Measurements from ENCODE around the gene GPR26.

The GPR26 gene

GRCh38 chr10:123643315-123643714 is 22.8 kb upstream of the GPR26 start:
- no peak overlapping the region for H3K4me3 ChIP-seq (ENCODE audit: low read depth, low read length)
- DNase-seq (ENCODE audit: low read depth) = no peak

GRCh38 chr10:123645016-123645415 is 21.1 kb upstream of the GPR26 start:
- DNase-seq (ENCODE audit: low read depth) = no peak
- no peak overlapping the region for H3K4me3 ChIP-seq (ENCODE audit: low read depth, low read length)

GRCh38 chr10:123645615-123646014 is 20.5 kb upstream of the GPR26 start:
- DNase-seq (ENCODE audit: low read depth) = no peak
- no peak overlapping the region for H3K4me3 ChIP-seq (ENCODE audit: low read depth, low read length)

- no peak overlapping the region for H3K4me3 ChIP-seq (ENCODE audit: low read depth, low read length)
- DNase-seq (ENCODE audit: low read depth) = no peak
Observed at GRCh38 chr10:123648595-123648994, 17.6 kb upstream of the GPR26 start.

- no peak for DNase-seq (ENCODE audit: low read depth)
- H3K4me3 ChIP-seq (ENCODE audit: low read depth, low read length) = no peak overlapping the region
Observed at GRCh38 chr10:123649676-123650075, 16.5 kb upstream of the GPR26 start.

GRCh38 chr10:123651421-123652047 is 14.6 kb upstream of the GPR26 start:
- no peak overlapping the region for H3K4me3 ChIP-seq (ENCODE audit: low read depth, low read length)
- DNase-seq (ENCODE audit: low read depth) = no peak

GRCh38 chr10:123655751-123656150 is 10.4 kb upstream of the GPR26 start:
- no peak overlapping the region for H3K4me3 ChIP-seq (ENCODE audit: low read depth, low read length)
- DNase-seq (ENCODE audit: low read depth) = no peak

- no peak overlapping the region for H3K4me3 ChIP-seq (ENCODE audit: low read depth, low read length)
- DNase-seq (ENCODE audit: low read depth) = no peak
Observed at GRCh38 chr10:123663522-123663921, 2.6 kb upstream of the GPR26 start.

GRCh38 chr10:123665491-123666286 is 466 bp upstream of the GPR26 start:
- no peak overlapping the region for H3K4me3 ChIP-seq (ENCODE audit: low read depth, low read length)
- DNase-seq (ENCODE audit: low read depth) = no peak

- no peak for DNase-seq (ENCODE audit: low read depth)
- no peak overlapping the region for H3K4me3 ChIP-seq (ENCODE audit: low read depth, low read length)
Observed at GRCh38 chr10:123669886-123670285, 3.7 kb downstream of the GPR26 start.

GRCh38 chr10:123673198-123673597 is 7.0 kb downstream of the GPR26 start:
- DNase-seq (ENCODE audit: low read depth) = no peak

GRCh38 chr10:123674741-123675140 is 8.6 kb downstream of the GPR26 start:
- H3K4me3 ChIP-seq (ENCODE audit: low read depth, low read length) = no peak overlapping the region
- no peak for DNase-seq (ENCODE audit: low read depth)

More at GRCh38 chr10:123673198-123673597, 7.0 kb downstream of the GPR26 start:
- H3K4me3 ChIP-seq (ENCODE audit: low read depth, low read length) = no peak overlapping the region

GRCh38 chr10:123675811-123676210 is 9.7 kb downstream of the GPR26 start:
- DNase-seq (ENCODE audit: low read depth) = no peak
- no peak overlapping the region for H3K4me3 ChIP-seq (ENCODE audit: low read depth, low read length)

GRCh38 chr10:123677556-123677955 is 11.4 kb downstream of the GPR26 start:
- no peak overlapping the region for H3K4me3 ChIP-seq (ENCODE audit: low read depth, low read length)
- DNase-seq (ENCODE audit: low read depth) = no peak

- no peak for DNase-seq (ENCODE audit: low read depth)
- no peak overlapping the region for H3K4me3 ChIP-seq (ENCODE audit: low read depth, low read length)
Observed at GRCh38 chr10:123678376-123678775, 12.2 kb downstream of the GPR26 start.

GRCh38 chr10:123681285-123681684 is 15.1 kb downstream of the GPR26 start:
- no peak overlapping the region for H3K4me3 ChIP-seq (ENCODE audit: low read depth, low read length)
- DNase-seq (ENCODE audit: low read depth) = no peak

- no peak overlapping the region for H3K4me3 ChIP-seq (ENCODE audit: low read depth, low read length)
- no peak for DNase-seq (ENCODE audit: low read depth)
Observed at GRCh38 chr10:123682477-123682876, 16.3 kb downstream of the GPR26 start.

- H3K4me3 ChIP-seq (ENCODE audit: low read depth, low read length) = no peak overlapping the region
- no peak for DNase-seq (ENCODE audit: low read depth)
Observed at GRCh38 chr10:123683459-123683858, 17.3 kb downstream of the GPR26 start.

GRCh38 chr10:123683865-123684264 is 17.7 kb downstream of the GPR26 start:
- no peak overlapping the region for H3K4me3 ChIP-seq (ENCODE audit: low read depth, low read length)
- no peak for DNase-seq (ENCODE audit: low read depth)

- DNase-seq (ENCODE audit: low read depth) = no peak
- H3K4me3 ChIP-seq (ENCODE audit: low read depth, low read length) = no peak overlapping the region
Observed at GRCh38 chr10:123685260-123685659, 19.1 kb downstream of the GPR26 start.

GRCh38 chr10:123687758-123688157 is 21.6 kb downstream of the GPR26 start:
- DNase-seq (ENCODE audit: low read depth) = no peak
- no peak overlapping the region for H3K4me3 ChIP-seq (ENCODE audit: low read depth, low read length)

Measured in skeletal muscle cell (primary cell).